DLD1 (cell line): ENCODE results near the gene XPR1.
"Not testable (repeated sequence)": the region's sequence is repeated elsewhere in the genome, so short reads cannot be mapped to it uniquely, and the experiment has no call there.

Experiments used
- in situ Hi-C: cut with HindIII; loops from 2 replicates; pipeline ENCODE4 v1.10.0; 2017; ENCODE audit warnings: low sequenced_read_pairs

The XPR1 gene

DNA sequence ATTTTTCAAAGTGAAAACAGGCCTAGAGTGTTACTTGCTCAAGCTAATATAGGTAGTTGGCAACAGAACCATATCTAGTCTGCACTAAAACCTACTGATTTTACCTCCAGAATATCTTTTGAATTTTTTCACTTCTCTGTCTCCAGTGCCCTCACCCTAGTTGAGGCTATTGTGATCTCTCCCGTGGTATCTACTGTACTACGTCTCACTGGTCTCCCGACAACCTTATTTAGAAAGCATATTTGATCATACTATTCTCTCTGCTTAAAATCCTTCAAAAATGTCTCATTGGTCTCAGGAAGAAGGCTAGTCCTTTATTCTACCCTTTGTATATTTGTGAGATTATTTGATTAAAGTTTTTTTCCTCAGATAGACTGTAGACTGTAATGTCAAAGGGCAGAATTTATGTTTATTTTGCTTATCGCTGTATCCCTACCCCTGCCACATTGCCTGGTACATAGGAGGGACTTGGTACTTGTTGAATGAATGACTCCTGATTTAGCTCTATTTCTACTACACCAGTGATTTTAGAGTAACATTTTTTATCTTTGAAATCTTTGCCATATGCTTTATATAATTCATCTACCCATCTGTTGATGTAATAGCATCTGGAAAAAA, 145.4 kb downstream of the XPR1 start:
- in situ Hi-C loops: no loop called here

DNA sequence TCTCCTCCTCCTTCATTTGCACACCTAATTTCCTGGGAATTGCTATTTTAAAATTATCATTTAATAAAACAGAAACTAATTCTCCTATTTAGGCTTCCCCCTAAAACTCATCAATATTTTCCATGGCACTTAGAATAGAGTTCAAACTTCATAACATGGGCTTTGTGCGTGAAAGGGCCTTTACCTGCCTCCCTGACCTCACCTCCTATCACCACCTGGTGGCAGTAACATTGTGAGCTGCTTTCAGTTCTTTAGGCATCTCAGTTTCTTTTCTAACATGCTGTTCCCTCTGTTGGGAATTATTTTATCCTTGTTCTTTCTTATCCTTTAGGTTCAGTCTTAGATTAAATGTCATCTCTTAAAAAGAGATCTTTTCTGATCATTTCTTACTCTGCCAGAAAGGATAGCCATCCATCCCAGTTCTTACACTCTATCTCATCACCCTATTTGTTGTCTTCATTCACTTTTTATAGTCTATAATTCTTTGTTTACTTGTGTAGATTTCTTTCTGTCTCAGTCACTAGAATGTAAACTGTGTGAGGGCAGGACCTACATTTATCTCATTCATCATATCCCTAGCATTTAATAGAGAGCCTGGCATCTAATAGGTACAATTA, 147.1 kb downstream of the XPR1 start:
- in situ Hi-C loops: no loop called here

DNA sequence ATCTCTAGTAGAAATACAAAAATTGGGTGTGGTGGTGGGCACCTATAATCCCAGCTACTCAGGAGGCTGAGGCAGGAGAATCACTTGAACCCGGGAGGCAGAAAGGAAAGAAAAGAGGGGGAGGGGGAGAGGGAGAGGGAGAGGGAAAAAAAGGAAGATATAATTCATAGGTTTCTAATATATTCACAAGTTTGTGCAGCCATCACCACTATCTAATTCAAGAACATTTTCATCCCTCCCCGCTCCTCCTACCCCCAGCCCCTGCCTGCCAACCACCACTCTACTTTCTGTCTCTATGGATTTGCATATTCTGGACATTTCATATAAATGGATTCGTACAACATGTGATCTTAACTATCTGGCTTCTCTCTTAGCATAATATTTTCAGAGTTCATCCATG, 147.8 kb downstream of the XPR1 start:
- in situ Hi-C loops: no loop called here

DNA sequence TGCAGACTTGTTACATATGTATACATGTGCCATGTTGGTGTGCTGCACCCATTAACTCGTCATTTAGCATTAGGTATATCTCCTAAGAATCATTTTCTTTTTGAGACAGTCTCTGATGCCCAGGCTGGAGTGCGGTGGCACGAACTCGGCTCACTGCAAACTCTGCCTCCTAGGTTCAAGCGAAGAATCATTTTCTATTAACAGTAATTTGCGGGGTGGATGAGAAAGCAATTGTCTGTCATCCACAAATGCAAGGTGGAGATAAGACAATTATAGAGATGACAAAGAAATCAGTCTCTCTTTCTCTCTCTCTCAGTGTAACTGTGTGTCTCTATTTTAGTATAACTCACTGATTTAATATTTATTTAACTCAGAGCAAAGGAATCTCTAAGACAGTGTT, 149.9 kb downstream of the XPR1 start:
- in situ Hi-C loops: no loop called here

DNA sequence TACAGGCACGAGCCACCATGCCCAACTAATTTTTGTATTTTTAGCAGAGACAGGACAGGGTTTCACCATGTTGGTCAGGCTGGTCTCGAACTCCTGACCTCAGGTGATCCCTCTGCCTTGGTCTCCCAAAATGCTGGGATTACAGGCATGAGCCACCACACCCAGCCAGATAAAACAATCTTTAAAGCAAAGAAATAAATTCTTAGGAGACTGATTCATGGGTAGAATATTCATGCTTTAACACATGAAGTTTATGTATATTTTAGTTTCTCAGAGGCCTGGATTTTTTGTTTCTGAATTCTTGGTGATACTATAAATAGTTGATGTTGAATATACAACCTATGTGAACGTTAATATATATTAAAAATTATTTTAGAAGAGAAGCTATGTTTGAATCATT, 153.5 kb downstream of the XPR1 start:
- in situ Hi-C loops: no loop called here

DNA sequence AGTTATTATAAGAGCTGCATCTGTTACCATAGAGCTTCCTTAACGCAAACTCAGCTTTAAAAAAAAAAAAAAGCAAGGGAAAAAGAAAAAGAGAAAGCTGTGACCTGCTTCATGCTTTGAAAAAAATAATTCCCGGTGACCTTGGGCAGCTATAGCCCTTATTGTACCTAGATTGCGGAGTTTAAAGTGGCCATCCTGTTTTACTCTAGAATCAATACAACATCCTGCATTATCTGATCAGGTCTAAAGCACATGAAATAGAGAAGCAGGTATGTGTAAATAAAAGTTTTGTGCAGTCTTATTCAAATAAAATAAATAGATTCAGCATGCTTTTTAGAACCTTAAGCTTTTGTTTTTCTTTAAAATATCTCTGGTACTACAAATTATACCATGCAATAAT, 154.1 kb downstream of the XPR1 start:
- in situ Hi-C loops: no loop called here

DNA sequence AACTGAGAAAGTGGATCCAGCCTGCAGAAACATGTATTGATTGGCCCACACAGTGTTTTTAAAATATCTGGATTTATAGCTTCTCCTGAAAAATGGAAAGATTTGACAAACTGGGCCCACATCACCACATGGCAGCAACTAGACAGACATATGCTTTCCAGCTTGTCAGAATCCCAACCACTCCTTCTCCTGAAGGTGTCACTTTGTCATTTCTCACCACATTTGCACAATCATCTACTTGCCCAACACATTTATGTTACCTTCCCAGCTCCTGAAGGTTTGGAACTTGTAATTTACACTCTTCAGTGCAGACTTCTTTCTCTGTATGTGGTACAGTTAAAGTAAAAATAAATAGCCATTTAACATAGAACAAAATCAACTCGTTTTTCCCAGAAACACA, 154.8 kb downstream of the XPR1 start:
- in situ Hi-C loops: no loop called here

DNA sequence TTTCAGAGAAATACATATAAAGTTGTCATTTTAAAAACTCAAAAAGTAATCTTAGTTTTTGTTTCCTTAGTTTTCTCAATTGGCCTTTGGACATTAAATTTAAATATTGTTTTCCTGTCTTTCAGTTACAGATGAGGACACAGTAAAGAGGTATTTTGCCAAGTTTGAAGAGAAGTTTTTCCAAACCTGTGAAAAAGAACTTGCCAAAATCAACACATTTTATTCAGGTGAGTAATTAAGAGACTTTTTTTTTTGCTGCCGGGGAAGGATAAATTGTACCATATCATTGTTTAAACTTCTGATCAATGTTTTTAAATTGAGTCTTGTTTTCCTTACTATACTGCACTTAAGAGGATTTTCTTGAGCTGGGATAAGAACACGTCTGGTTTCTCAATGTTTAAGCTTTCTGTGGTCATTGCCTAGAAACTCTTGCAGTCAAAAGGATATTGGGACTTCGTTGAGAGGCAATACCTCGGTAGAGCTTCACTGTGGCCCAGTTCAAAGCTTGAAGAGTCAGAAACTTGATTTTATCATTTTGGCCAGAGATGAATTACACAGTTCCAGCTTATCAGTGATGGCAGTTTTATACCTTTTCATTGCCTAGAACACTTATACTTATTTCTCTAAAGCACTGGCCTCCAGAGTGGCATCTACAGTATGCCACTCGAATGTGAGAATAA, 155.9 kb downstream of the XPR1 start:
- in situ Hi-C loops: no loop called here

DNA sequence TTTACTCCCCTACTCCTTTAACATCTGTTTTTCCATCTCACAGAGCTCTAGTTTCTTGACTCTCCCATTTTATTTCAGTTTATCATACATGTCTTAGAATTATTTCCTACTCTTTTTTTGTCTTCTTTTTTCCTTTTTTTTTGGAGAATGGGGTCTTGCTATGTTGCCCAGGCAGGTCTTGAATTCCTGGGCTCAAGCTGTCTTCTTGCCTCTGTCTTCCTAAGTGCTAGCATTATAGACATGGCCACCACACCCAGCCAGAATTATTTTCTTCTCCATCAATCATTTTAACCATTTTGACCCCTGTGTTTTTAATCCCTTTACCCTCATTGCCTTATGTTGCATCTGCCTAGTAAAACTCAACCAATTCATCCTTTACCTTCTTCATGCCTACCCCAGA, 157.6 kb downstream of the XPR1 start:
- in situ Hi-C loops: no loop called here

DNA sequence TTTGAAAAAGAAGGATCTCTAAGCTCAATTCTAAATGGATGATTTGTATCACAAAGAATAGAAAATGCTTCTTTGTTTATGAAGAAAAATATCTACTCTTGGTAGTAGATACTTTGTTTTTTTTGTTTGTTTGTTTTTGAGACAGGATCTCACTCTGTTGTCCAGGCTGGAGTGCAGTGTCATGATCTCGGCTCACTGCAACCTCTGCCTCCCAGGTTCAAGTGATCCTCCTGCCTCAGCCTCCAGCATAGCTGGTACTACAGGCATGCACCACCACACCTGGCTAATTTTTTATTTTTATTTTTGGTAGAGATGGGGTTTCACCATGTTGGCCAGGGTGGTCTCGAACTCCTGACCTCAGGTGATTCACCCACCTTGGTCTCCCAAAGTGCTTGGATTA, 159.3 kb downstream of the XPR1 start:
- in situ Hi-C loops: not testable (repeated sequence)

DNA sequence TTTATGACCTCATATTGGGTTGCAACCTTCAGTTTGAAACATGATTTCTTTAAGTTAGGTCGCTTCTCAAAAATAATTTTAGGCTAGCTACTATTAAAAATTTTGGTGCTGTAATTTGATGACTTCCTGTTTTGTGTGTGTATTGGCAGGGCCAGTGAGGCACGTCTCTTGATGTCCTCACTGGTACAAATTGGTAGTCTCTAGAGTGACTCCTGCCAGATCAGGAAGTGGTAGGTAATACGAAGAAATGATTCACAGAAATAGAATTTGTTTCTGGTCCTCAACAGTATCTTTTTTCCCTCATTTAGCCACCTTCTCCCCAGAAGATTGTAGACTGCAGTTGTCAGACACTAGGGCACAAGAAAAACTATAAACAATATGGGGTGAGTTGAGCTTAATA, 160.0 kb downstream of the XPR1 start:
- in situ Hi-C loops: no loop called here

DNA sequence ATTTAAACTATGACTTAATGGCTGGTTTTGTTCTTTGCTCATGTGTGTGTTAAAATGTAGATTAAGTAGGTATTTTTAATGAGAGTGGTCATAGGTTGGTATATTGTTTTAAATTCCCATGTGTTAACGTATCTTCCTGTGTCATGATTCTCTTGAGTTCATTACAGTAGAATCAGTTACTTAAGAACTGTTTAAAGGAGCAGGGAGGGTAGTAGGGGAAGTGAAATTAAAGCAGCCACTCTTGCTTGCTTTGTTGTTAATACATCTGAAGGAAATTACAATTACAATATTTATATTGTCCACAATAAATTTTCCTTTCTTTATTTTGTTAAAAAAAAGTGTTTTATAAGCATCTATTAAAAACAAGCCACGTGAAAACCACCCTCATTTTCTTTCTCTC, 161.6 kb downstream of the XPR1 start:
- in situ Hi-C loops: no loop called here

DNA sequence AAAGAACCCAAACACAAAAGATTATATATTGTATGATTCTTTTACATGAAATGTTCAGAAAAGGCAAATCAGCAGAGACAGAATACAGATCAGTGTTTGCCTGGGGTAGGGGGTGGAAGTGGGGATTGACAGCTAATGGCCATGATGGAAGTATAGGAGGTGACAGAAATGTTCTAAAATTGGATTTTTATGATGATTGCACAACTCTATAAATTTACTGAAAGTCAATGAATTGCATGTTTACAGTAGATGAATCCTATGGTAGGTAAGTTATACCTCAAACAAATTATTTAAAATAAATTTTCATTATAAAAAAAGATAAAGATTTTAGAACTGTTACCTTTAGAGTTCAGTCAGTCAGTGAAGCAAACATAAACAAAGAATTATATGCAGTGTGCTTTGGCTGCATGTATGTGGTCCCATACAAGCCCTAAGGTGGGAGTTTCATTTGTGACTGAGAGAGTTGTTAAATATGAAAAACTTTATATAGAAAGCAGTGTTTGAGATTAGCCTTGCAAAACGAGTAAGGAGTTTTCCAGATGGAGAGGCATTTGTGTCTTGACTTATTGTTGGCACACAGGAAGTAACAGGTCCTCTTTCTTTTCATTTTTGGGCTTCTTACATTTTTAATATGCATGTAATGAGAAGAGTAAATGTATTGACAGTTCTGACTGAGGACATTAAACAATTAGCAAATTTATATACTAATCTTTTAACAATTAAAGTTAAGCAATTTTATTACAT, 165.2 kb downstream of the XPR1 start:
- in situ Hi-C loops: no loop called here

DNA sequence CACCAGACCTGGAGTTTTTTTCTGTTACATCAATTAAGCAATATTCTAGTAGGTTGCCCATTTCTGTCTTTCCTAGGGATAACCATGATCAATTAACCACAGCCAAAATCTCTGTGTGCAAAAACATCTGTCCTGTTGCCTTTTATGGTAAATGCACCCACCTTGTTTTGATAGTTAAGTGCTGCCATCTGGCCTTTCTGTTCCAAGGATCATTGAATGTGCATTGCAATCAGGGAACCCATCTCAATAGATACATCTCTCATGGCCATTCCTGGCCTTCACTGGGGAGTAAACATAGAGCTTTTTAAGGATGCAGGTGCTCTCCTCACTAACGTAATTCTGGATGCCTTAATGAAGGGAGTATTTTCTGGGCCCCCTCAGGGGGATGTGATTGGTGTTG, 169.1 kb downstream of the XPR1 start:
- in situ Hi-C loops: no loop called here

DNA sequence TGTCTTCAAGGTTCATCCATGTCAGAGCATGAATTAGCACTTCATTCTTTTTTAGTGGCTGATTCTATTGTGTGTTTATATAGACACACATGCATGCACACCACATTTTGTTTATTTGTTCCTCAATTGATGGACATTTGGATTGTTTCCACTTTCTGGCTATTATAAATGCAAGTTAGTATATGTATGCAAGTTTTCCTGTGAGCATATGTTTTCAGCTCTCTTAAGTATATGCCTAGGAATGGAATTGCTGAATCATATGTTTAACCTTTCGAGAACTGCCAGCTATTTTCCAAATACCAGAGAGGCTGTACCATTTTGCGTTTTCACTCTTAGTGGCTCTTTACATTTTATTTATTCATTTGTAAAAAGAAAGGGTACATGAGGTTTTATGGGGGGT, 171.0 kb downstream of the XPR1 start:
- in situ Hi-C loops: no loop called here

DNA sequence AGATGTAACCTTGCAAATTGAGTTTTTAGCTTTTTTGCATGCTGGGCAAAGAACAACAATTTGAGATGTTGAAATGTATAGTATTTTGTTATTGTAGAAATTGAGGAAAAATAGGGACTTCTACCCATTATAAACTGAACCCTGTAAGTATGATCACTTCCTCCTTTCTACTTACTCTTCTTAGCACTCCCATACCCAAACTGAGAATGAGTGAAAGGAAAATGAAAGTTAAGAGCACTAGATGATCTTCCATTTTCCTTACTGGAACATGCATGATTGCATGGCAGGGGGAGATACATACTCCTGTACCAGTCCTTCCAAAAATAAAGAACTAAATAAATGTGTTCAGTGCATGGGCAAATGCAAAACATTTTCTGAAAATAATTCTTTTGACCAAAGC, 173.5 kb downstream of the XPR1 start:
- in situ Hi-C loops: no loop called here

DNA sequence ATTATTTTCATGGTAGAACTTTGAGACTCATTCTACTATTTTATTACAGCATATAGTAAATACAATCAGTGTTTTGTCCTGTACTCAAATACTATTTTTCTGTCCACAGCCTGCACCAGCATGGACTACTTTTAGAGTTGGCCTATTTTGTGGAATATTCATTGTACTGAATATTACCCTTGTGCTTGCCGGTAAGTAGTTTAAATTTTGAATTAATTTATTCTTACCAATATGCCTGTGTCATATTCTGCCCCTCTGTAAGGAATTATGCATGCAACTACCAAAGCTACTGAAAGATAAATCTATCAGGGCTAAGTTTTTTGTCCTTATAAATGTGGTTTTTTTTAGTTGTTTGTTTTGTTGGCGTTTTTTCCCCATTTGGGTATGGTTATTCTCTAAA, 179.5 kb downstream of the XPR1 start:
- in situ Hi-C loops: no loop called here

DNA sequence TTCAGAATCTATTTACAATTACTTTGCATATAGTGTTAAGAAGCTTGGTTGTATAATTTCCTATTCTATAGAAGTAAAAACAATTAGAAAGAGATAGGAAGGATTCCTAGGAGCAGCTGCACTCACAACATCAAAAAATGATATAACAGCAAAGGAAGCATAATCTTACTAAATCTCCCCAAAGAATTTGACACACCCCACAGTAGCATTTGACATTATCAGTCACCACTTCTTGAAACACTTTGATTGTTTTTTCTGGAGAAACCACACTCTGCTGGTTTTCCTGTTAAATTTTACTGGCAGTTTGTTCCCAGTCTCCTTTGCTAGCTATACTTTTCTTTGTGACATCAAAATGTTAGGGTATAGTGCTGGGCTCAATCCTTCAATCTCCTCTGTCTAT, 180.1 kb downstream of the XPR1 start:
- in situ Hi-C loops: no loop called here

DNA sequence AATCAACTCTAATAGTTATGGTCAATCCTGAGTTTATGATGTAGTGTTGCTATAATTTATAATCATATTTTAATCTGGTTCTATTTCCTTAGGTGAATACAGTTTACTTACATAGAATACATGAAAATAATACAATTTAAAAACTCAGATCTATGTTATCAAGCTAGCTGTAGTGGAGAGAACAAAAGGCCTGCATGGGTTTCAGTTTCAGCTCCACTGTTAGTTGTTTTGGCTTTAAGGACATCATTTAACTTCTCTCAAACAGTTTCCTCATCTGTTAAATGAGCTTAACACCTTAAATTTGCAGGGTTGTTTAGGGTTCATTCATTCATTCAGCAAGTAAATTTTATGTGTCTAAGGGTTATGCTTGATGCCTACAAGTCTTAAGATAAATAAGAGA, 182.4 kb downstream of the XPR1 start:
- in situ Hi-C loops: no loop called here

DNA sequence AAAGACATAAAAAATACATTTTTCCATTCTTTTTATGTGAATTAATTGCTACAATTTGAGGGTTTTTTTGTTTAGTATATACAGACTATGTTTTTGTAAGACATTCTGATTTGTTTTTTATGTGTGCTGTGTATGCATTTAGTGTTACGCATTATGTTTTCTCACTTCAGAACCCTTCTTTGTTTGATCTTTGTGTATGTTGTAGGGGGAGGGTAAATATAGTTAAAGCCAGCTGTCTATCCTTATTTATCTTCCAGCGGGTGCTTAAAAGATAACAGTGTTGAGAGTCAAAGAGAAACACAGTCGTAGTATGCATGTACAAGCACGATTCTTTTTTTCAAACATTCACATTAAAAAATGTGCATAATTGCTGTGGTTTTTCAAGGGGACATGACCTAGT, 183.4 kb downstream of the XPR1 start:
- in situ Hi-C loops: no loop called here

DNA sequence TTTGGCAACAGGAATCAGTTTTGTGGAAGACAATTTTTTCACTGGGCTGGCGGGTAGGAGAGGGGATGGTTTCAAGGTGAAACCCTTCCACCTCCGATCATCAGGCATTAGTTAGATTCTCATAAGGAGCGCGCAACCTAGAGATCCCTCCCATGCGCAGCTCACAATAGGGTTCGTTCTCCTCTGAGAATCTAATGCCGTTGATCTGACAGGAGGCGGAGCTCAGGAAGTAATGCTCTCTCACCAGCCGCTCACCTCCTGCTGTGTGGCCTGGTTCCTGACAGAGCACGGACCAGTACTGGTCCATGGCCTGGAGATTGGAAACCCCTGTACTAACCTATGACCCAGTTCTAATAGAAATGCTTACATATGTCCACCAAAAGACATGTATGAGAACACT, 184.3 kb downstream of the XPR1 start:
- in situ Hi-C loops: no loop called here

DNA sequence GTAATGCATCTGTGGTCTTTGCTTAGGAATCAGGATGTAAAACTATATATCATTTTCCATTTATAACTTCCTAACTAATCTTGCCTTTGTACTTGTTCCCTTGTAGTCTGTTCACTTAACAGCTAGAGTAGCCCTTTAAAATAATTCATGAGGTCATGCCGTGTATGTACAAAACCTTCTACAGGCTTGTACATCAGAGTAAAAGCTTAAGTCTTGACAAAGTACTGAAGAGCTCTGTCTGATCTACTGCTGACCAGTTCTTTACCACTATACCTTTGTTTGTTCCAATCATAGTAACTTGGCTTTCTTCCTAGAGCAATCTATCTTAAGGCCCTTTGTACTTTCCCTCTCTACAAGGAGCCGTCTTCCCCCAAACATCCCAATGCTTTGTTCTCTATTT, 190.1 kb downstream of the XPR1 start:
- in situ Hi-C loops: no loop called here
